ENCODE results near the gene CFAP251.

DNA sequence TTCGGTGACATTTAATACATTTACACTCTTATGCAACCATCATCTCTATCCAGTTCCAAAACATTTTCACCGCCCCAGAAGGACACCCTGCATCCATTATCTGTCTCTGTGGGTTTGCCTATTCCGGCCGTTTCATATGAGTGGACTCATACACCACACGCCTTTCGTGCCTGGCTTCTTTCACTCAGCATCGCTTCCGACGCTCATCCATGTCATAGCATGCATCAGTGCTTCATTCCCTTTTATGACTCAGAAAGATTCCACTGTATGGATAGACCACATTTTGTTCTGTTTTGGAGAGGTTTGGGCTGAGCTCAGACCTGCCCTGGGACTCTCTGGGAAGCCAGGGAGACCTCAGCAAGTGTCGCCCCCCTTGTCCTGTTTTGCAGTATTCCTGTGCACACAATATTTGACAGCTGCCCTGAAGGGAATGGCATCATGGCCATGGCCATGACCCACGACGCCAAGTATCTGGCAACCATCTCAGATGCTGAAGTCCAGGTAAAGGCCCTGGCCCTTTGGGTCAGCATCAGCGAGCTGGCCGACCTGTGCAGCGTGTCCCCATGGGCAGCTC lies 23.8 kb downstream of the CFAP251 start:
- TF ChIP-seq, protein P1, sequence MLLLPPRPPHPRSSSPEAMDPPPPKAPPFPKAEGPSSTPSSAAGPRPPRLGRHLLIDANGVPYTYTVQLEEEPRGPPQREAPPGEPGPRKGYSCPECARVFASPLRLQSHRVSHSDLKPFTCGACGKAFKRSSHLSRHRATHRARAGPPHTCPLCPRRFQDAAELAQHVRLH (tag by site-specific recombination; IDR thresholded peaks at IDR 0.05): no peak
- TF ChIP-seq KLF7 (tag by site-specific recombination; IDR thresholded peaks at IDR 0.05; ENCODE audit: borderline replicate concordance) (no peak), ZNF202 (tag by site-specific recombination; IDR thresholded peaks at IDR 0.05; ENCODE audit: borderline replicate concordance) (no peak), YY1 (tag by site-specific recombination; IDR thresholded peaks at IDR 0.05) (no peak), ZBTB7A (tag by site-specific recombination; IDR thresholded peaks at IDR 0.05; ENCODE audit: low read depth) (no peak), ZNF777 (tag by site-specific recombination; IDR thresholded peaks at IDR 0.05; ENCODE audit: borderline replicate concordance) (no peak), ZNF311 (tag by site-specific recombination; IDR thresholded peaks at IDR 0.05; ENCODE audit: borderline replicate concordance) (no peak)
- TF ChIP-seq, protein P2, sequence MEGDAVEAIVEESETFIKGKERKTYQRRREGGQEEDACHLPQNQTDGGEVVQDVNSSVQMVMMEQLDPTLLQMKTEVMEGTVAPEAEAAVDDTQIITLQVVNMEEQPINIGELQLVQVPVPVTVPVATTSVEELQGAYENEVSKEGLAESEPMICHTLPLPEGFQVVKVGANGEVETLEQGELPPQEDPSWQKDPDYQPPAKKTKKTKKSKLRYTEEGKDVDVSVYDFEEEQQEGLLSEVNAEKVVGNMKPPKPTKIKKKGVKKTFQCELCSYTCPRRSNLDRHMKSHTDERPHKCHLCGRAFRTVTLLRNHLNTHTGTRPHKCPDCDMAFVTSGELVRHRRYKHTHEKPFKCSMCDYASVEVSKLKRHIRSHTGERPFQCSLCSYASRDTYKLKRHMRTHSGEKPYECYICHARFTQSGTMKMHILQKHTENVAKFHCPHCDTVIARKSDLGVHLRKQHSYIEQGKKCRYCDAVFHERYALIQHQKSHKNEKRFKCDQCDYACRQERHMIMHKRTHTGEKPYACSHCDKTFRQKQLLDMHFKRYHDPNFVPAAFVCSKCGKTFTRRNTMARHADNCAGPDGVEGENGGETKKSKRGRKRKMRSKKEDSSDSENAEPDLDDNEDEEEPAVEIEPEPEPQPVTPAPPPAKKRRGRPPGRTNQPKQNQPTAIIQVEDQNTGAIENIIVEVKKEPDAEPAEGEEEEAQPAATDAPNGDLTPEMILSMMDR (tag by site-specific recombination; IDR thresholded peaks at IDR 0.05): no peak
- TF ChIP-seq, protein P3, sequence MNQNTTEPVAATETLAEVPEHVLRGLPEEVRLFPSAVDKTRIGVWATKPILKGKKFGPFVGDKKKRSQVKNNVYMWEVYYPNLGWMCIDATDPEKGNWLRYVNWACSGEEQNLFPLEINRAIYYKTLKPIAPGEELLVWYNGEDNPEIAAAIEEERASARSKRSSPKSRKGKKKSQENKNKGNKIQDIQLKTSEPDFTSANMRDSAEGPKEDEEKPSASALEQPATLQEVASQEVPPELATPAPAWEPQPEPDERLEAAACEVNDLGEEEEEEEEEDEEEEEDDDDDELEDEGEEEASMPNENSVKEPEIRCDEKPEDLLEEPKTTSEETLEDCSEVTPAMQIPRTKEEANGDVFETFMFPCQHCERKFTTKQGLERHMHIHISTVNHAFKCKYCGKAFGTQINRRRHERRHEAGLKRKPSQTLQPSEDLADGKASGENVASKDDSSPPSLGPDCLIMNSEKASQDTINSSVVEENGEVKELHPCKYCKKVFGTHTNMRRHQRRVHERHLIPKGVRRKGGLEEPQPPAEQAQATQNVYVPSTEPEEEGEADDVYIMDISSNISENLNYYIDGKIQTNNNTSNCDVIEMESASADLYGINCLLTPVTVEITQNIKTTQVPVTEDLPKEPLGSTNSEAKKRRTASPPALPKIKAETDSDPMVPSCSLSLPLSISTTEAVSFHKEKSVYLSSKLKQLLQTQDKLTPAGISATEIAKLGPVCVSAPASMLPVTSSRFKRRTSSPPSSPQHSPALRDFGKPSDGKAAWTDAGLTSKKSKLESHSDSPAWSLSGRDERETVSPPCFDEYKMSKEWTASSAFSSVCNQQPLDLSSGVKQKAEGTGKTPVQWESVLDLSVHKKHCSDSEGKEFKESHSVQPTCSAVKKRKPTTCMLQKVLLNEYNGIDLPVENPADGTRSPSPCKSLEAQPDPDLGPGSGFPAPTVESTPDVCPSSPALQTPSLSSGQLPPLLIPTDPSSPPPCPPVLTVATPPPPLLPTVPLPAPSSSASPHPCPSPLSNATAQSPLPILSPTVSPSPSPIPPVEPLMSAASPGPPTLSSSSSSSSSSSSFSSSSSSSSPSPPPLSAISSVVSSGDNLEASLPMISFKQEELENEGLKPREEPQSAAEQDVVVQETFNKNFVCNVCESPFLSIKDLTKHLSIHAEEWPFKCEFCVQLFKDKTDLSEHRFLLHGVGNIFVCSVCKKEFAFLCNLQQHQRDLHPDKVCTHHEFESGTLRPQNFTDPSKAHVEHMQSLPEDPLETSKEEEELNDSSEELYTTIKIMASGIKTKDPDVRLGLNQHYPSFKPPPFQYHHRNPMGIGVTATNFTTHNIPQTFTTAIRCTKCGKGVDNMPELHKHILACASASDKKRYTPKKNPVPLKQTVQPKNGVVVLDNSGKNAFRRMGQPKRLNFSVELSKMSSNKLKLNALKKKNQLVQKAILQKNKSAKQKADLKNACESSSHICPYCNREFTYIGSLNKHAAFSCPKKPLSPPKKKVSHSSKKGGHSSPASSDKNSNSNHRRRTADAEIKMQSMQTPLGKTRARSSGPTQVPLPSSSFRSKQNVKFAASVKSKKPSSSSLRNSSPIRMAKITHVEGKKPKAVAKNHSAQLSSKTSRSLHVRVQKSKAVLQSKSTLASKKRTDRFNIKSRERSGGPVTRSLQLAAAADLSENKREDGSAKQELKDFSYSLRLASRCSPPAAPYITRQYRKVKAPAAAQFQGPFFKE (tag by site-specific recombination; IDR thresholded peaks at IDR 0.05; ENCODE audit: borderline replicate concordance): no peak
- TF ChIP-seq, protein P4, sequence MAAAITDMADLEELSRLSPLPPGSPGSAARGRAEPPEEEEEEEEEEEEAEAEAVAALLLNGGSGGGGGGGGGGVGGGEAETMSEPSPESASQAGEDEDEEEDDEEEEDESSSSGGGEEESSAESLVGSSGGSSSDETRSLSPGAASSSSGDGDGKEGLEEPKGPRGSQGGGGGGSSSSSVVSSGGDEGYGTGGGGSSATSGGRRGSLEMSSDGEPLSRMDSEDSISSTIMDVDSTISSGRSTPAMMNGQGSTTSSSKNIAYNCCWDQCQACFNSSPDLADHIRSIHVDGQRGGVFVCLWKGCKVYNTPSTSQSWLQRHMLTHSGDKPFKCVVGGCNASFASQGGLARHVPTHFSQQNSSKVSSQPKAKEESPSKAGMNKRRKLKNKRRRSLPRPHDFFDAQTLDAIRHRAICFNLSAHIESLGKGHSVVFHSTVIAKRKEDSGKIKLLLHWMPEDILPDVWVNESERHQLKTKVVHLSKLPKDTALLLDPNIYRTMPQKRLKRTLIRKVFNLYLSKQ (tag by site-specific recombination; IDR thresholded peaks at IDR 0.05; ENCODE audit: borderline replicate concordance): no peak
- TF ChIP-seq, protein P5, sequence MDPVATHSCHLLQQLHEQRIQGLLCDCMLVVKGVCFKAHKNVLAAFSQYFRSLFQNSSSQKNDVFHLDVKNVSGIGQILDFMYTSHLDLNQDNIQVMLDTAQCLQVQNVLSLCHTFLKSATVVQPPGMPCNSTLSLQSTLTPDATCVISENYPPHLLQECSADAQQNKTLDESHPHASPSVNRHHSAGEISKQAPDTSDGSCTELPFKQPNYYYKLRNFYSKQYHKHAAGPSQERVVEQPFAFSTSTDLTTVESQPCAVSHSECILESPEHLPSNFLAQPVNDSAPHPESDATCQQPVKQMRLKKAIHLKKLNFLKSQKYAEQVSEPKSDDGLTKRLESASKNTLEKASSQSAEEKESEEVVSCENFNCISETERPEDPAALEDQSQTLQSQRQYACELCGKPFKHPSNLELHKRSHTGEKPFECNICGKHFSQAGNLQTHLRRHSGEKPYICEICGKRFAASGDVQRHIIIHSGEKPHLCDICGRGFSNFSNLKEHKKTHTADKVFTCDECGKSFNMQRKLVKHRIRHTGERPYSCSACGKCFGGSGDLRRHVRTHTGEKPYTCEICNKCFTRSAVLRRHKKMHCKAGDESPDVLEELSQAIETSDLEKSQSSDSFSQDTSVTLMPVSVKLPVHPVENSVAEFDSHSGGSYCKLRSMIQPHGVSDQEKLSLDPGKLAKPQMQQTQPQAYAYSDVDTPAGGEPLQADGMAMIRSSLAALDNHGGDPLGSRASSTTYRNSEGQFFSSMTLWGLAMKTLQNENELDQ (tag by site-specific recombination; IDR thresholded peaks at IDR 0.05; ENCODE audit: low read depth): no peak
